Adipose tissue (tissue), 3 donors: Measurements from ENCODE around the gene DNM2. TPM values are rescaled to one million over a fixed set of nuclear protein-coding genes. Genes with fewer than 3 reads are reported as not detected.

Experiments
- H3K27ac ChIP-seq: one replicate; pipeline ENCODE4 v1.5.1; 2013; ENCODE audit warnings: low read depth, low read length
- WGBS, 3 donors: extraction: QIAGEN DNeasy Blood & Tissue Kit; methylation state at CpG; one replicate each; pipeline ENCODE4 v1.1.7; 2013; 5-methylcytosine and 5-hydroxymethylcytosine counted together
- polyA plus RNA-seq, 3 donors: library from polyadenylated mRNA; stranded (reverse); fragments of 200-250 nt; gene quantifications; one replicate each; pipeline ENCODE4 v1.2.3, GENCODE V29; 2013
- donor health status: healthy with polysubstance abuse.
- donor health status: Bipolar disorder and iron deficiency.
- donor health status: healthy.

Gene DNM2
- polyA plus RNA-seq, 3 donors, result 56.5 to 81.6 (median 64.2) TPM

DNA sequence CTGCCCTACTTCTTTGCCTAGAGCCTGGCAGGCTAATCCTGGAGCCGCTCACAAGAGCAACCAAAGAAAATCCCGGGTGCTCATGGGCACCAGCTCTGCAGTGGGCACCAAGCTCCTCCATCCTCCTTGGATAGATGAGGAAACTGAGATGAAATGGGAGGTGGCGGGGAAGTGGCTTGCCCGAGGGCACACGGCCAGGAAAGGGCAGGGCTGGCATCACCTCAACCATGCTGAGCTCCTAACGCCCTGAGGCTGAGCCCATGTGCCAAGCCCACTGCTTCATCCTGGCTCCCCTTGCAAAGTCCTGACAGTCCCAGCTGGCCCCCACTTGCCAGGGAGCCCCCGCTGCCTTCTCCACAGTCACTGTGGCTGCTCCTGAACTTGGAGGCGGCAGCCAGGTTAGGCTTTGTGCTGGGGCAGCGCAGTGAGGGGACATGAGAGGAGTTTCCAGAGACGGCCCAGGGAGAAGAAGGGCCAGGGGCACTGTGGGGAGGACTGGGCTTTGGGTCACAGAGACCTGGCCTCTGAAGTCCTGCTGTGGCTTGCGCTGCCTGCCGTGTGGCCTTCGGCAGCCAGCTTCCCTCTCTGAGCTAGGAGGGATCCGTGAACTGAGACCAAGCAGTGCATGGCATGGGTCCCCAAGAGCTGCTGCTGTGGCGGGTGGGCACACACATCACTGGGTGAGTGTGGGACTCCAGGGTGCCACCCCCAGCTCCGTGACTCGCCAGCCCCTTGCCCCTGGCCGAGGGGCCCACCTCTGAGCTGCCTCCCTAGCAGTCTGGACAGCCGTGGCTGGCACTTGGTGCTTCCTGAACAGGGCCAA lies 100.6 kb downstream of the DNM2 start:
- WGBS, 3 donors, result 86 to 97% (median 90%) methylated on average over 18 to 19 of the region's 19 CpGs

GRCh38 chr19:10819124-10820060 lies 101.5 kb downstream of the DNM2 start:
- no peak overlapping the region for H3K27ac ChIP-seq
- WGBS, 3 donors, result 95 to 97% (median 97%) methylated on average over 27 of the region's 27 CpGs

More for the DNA sequence above, 100.6 kb downstream of the DNM2 start:
- peak overlapping the region; percentile 56 for H3K27ac ChIP-seq

DNA sequence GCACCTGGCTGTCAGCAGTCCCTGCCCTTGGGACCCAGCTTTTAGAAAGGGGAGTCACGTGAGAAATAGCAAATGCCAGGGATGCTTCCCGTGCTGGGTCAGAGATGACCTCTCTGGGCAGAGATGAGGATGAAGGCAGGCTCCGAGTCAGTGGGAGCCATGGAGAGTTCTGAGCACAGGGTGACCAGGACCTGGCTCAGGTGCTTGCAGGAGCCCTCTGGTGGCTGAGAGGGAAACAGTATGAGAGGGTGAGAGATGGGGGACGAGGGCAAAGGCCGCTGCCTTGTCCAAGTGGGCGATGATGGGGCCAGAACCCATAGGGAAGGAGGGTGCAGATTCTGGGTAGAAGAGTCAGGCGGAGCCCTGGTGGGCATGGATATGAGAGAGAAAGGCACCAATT lies 102.3 kb downstream of the DNM2 start:
- 90 to 93% (median 90%) methylated on average over 6 to 7 of the region's 7 CpGs for WGBS, 3 donors
- no peak overlapping the region for H3K27ac ChIP-seq

GRCh38 chr19:10823690-10824089 lies 105.8 kb downstream of the DNM2 start:
- no peak overlapping the region for H3K27ac ChIP-seq
- WGBS, 3 donors, result 90 to 97% (median 95%) methylated on average over 12 of the region's 12 CpGs

GRCh38 chr19:10826231-10826630 lies 108.4 kb downstream of the DNM2 start:
- 69 to 89% (median 72%) methylated on average over 7 of the region's 7 CpGs for WGBS, 3 donors

GRCh38 chr19:10826846-10827245 lies 109.0 kb downstream of the DNM2 start:
- no peak overlapping the region for H3K27ac ChIP-seq
- 89% methylated on average over 6 of the region's 6 CpGs for WGBS, 3 donors

More at GRCh38 chr19:10826231-10826630, 108.4 kb downstream of the DNM2 start:
- H3K27ac ChIP-seq, result no peak overlapping the region

DNA sequence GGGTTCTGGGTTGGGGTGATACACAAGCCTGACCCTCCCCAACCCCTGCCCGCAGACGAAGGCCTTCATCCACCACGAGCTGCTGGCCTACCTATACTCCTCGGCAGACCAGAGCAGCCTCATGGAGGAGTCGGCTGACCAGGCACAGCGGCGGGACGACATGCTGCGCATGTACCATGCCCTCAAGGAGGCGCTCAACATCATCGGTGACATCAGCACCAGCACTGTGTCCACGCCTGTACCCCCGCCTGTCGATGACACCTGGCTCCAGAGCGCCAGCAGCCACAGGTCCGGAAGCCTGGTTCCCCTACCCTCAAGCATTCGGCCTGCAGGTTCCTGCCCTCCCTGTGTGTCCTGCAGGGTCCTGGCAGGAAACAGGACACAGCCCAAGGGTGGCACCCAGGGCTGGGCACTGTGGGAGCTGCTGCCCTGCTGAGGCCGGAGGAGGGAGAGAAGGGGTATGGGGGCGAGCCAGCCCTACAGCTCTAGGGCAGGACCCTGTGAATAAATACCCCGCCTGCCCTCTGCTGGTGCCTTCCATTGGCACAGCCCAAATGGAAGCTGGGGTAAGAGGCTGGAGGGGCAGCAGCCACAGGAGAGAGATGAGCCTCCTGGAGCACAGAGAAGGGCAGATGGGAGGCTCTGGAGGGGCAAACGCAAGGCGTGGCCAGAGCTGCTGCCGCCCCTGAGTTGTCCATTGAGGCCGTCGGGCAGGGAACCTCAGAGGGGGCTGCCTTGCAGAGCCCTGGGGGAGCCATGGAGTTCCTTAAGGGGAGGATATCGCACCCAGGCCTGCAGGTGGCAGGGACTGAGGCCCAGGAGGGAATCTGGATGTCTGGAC lies 111.3 kb downstream of the DNM2 start:
- H3K27ac ChIP-seq, result no peak overlapping the region
- WGBS, 3 donors, result 89 to 93% (median 93%) methylated on average over 26 of the region's 26 CpGs

- WGBS, 3 donors, result 84 to 88% (median 86%) methylated on average over 13 to 16 of the region's 16 CpGs
- no peak overlapping the region for H3K27ac ChIP-seq
Measured at GRCh38 chr19:10829967-10830366, 112.1 kb downstream of the DNM2 start.

DNA sequence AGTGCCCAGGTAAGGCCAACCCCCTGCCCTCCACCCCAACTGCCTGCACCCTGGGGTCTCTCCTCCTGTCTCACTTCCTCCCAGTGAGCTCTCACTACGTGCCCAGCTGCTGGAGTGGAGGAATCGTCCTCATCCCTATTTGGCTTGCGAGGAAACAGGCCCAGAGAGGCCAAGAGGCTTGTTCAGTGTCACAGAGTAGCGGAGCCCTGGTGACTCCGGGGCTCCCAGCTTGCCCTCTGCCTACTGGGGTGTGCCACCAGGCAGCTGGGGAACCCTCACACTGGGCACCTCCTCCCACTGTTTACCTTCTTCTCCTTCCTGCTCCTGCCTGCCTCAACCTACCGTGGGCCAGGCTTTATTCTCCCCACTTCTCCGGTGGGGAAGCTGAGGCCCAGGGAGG lies 112.5 kb downstream of the DNM2 start:
- H3K27ac ChIP-seq, result no peak overlapping the region
- 90 to 92% (median 91%) methylated on average over 6 to 7 of the region's 7 CpGs for WGBS, 3 donors

DNA sequence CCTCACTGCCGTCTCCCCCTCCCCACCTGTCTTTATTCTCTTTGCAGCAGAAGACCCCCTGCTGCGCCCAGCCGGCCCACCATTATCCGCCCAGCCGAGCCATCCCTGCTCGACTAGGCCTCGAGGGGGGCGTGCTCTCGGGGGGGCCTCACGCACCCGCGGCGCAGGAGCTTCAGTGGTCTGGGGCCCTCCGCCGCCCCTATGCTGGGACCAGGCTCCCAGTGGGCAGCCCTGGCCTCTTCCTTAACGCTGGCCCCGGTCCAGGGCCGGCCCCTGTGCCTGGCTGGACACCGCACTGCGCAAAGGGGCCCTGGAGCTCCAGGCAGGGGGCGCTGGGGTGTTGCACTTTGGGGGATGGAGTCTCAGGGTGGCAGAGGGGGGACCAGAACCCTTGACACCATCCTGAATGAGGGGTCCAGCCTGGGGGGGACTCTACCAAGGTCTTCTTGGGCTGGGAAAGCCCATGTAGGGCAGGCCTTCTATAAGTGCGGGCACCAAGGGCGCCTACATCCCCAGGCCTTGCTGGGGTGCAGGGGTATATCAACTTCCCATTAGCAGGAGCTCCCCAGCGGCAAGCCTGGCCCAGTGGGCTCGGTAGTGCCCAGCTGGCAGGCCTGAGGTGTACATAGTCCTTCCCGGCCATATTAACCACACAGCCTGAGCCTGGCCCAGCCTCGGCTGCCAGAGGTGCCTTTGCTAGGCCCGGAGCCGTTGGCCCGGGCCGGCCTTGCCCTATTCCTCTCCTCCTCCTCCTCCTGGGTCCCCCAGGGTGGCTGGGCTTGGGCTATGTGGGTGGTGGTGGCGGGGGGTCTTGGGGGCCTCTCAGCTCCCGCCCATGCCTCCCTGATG lies 113.3 kb downstream of the DNM2 start:
- no peak overlapping the region for H3K27ac ChIP-seq
- 84 to 88% (median 85%) methylated on average over 33 of the region's 33 CpGs for WGBS, 3 donors

DNA sequence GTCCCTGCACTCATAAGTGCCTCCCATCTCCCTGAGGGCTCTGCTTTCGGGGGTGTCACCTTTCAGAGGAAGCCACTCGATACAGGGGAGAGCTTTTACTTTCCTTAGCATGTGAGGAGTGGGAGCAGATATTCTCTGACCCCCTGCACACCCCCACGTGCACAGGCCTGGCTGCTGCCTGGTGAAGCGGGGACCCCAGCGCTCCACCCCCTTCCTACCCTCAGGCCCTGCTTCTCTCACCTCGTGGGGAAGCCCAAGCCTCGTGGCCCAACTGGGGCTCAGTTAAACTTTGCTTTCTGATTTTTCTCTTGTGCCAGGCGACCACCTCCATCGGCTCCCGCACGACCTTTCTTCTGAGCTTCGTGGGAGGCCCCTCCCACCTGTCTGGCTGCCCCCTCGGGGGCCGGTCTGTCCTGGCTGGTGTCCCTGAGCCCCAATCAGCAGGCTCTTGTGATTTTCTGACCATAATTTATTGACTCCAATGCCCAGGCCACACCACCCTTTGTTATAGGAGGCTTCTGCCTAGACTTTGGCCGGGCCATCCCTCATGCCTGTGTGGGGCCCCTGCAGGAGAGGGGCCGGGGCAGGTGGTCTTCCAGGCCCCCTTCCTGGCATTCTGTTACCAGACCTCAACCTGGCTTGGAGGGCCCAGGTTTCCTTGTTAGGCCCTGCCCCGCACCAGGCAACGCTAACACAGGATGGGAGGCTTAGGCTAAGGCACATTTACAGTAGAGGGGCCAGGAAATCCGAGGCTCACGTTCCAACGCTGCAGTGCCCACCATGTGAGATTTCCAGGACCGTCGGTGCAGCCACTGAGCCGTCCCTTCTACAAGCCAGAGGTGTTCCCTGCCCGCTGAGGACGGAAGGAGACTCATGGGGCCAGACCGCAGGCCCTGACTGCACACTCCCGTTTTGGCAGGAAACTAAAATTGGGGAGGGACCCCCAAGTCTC lies 114.4 kb downstream of the DNM2 start:
- H3K27ac ChIP-seq, result no peak overlapping the region
- 80 to 82% (median 82%) methylated on average over 27 to 28 of the region's 28 CpGs for WGBS, 3 donors

DNA sequence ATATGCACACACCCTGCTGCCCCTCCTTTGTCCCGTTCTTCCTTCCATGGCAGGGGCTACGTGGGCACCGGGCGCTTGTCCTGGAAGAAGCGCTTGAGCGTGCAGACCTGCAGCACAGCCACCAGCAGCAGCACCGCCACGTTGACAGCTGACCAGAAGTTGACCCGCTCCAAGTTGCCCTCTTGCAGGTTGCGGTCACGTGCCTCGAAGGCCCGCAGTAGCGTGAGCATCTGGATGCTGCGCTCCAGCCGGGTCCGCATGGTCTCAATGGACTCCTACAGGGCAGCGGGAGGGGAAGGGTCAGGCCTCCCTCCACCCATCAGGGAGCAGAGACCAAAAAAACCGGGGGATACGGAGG lies 115.0 kb downstream of the DNM2 start:
- WGBS, 3 donors, result 74 to 80% (median 80%) methylated on average over 20 of the region's 20 CpGs
- no peak overlapping the region for H3K27ac ChIP-seq

DNA sequence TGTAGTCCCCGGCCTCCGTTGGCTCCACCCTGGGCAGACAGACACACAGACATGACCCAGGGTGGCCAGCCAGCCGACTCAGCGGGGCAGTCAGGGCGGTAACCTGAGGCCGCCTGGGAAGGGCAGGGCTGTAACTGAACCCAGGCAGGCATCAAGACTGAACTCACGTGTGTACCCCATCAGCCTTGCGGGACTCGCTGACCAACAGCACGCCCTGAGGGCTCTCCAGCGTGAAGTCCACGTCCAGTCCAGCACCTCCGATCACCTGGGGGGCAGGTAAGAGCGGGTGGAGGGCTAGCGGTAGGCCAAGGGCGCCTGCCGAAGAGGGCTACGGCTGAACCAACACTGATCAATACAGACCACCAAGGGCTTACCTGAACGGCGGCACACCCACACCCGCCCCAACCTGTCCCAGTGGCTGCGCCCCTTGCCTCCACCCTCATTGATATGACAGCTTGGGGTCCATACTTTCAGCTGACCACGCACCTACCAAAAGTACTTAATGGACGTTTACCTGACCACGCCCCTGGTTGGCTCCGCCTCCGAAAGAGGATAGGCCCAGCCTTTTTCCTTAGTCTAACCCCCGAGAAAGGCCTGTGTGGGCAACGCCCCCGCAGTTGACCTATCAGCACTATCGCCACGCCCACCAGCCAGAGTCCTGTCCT lies 117.3 kb downstream of the DNM2 start:
- H3K27ac ChIP-seq, result no peak overlapping the region
- WGBS, 3 donors, result 22 to 61% (median 60%) methylated on average over 26 to 32 of the region's 32 CpGs

GRCh38 chr19:10835754-10836478 lies 118.0 kb downstream of the DNM2 start, which contains the start of gene TMED1:
TMED1 (minus strand) TSS chr19:10836212; CDS start chr19:10836191, 21 bp downstream.
- 0 to 1% (median 0%) methylated on average over 49 to 50 of the region's 50 CpGs for WGBS, 3 donors
- peak within 1 kb of the TSS; percentile 48 for H3K27ac ChIP-seq
